Lung (tissue), 12 donors: ENCODE data around the gene SPOP. TPM values are rescaled to one million over a fixed set of nuclear protein-coding genes. Genes with fewer than 3 reads are reported as not detected.

Experiments used
- ATAC-seq: fragments of 200-7000 bp; cut with Tn5 transposase; one replicate; pipeline ENCODE4 v1.9.1; 2020; ENCODE audit warnings: moderate number of reproducible peaks; ENCODE audit not compliant: insufficient read depth, low FRiP score
- DNase-seq, 3 donors: peaks; one replicate each; pipeline ENCODE4 v3.0.0-alpha.2; 2013 to 2017
- H3K27ac ChIP-seq, 2 donors: one replicate each; pipeline ENCODE4 v1.5.1; 2013; ENCODE audit warnings: mild to moderate bottlenecking in 2 of 2, moderate library complexity in 2 of 2, control low read depth in 1 of 2, inconsistent platforms in 1 of 2, low read depth in 1 of 2, low read length in 1 of 2
- H3K27me3 ChIP-seq, 3 donors: one replicate each; pipeline ENCODE4 v1.5.1; 2013; ENCODE audit warnings: low read length in 2 of 3; ENCODE audit not compliant: control insufficient read depth in 3 of 3, insufficient read depth in 3 of 3
- H3K36me3 ChIP-seq, 4 donors: one replicate each; pipeline ENCODE4 v1.5.1; 2013; ENCODE audit warnings: low read length in 4 of 4, mild to moderate bottlenecking in 1 of 4, moderate library complexity in 1 of 4; ENCODE audit not compliant: control insufficient read depth in 4 of 4, insufficient read depth in 4 of 4
- H3K4me1 ChIP-seq, 5 donors: one replicate each; pipeline ENCODE4 v1.5.1; 2013; ENCODE audit warnings: low read length in 5 of 5, mild to moderate bottlenecking in 2 of 5, moderate library complexity in 1 of 5; ENCODE audit not compliant: control insufficient read depth in 5 of 5, insufficient read depth in 5 of 5
- H3K4me3 ChIP-seq: one replicate; pipeline ENCODE4 v1.5.1; 2013; ENCODE audit warnings: mild to moderate bottlenecking, control low read depth, moderate library complexity
- H3K9ac ChIP-seq, 2 donors: one replicate each; pipeline ENCODE4 v1.5.1; 2013; ENCODE audit warnings: low read length in 2 of 2, control low read depth in 1 of 2; ENCODE audit not compliant: insufficient read depth in 1 of 2
- H3K9me3 ChIP-seq, 4 donors: one replicate each; pipeline ENCODE4 v1.5.1; 2013; ENCODE audit warnings: low read length in 3 of 4, mild to moderate bottlenecking in 1 of 4, moderate library complexity in 1 of 4; ENCODE audit not compliant: control insufficient read depth in 4 of 4, insufficient read depth in 3 of 4
- WGBS, 2 donors: extraction: QIAGEN DNeasy Blood & Tissue Kit; methylation state at CpG; one replicate each; pipeline ENCODE4 v1.1.7; 2013; 5-methylcytosine and 5-hydroxymethylcytosine counted together
- polyA plus RNA-seq, 2 donors: library from polyadenylated mRNA; stranded (reverse); fragments of 200-250 nt; gene quantifications; one replicate each; pipeline ENCODE4 v1.2.1, GENCODE V29; 2013
- total RNA-seq, 2 donors: library from RNA; depleted of rRNA in 1 of 2; stranded (reverse); fragments of >200 nt in 1 of 2; gene quantifications; one replicate each; pipeline ENCODE4 v1.2.1, GENCODE V29; 2014 to 2021
- TF ChIP-seq, protein P1 (sequence below): IDR thresholded peaks from 2 replicates; pipeline ENCODE4 v1.5.1; 2012; ENCODE audit warnings: mild to moderate bottlenecking; ENCODE audit errors: control extremely low read depth, extremely low read depth
- donor health status: control.
- donor health status: control.
- donor health status: Bipolar disorder and iron deficiency.
- donor health status: healthy.
- donor health status: DM: yes; HTN: yes; CAD: no.

The SPOP gene
- total and polyA plus RNA-seq, 4 donors = 28.7 to 98.0 (median 64.6) TPM

DNA sequence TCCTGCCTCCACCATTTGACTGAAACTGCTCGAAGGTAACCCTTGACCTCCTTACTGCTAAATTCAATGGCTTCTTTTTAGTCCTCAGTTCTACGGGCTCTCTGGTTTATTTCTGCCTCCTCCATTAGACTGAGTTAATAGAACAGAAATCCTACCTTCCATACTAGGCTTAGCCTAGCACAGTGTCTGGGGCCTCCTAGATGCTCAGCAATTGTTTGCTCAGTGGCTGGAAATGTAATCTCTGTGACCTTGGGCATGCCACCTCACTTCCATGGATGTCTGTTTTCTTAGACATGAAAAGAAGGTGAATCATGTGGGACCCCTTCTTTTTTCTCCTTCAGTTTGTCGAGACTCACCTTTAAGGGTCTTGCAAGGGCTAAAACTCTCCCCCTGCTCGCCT, 82.6 kb downstream of the SPOP start:
- Histone ChIP-seq H3K36me3 (peaks cover 12 to 26% (median 16%) of the 10 kb centered on the region in 4 donors), H3K4me3 (no peak overlapping the region), H3K9ac (no peak overlapping the region), H3K27ac (no peak overlapping the region), H3K27me3 (no peaks in the 10 kb centered on the region), H3K9me3 (no peaks in the 10 kb centered on the region), H3K4me1 (peaks cover 0 to 2% (median 0%) of the 10 kb centered on the region in 5 donors)
- 94 to 95% methylated on average over 4 of the region's 4 CpGs for WGBS, 2 donors
- no peak for ATAC-seq
- TF ChIP-seq, protein P1, sequence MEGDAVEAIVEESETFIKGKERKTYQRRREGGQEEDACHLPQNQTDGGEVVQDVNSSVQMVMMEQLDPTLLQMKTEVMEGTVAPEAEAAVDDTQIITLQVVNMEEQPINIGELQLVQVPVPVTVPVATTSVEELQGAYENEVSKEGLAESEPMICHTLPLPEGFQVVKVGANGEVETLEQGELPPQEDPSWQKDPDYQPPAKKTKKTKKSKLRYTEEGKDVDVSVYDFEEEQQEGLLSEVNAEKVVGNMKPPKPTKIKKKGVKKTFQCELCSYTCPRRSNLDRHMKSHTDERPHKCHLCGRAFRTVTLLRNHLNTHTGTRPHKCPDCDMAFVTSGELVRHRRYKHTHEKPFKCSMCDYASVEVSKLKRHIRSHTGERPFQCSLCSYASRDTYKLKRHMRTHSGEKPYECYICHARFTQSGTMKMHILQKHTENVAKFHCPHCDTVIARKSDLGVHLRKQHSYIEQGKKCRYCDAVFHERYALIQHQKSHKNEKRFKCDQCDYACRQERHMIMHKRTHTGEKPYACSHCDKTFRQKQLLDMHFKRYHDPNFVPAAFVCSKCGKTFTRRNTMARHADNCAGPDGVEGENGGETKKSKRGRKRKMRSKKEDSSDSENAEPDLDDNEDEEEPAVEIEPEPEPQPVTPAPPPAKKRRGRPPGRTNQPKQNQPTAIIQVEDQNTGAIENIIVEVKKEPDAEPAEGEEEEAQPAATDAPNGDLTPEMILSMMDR = no peak
- no peak for DNase-seq

DNA sequence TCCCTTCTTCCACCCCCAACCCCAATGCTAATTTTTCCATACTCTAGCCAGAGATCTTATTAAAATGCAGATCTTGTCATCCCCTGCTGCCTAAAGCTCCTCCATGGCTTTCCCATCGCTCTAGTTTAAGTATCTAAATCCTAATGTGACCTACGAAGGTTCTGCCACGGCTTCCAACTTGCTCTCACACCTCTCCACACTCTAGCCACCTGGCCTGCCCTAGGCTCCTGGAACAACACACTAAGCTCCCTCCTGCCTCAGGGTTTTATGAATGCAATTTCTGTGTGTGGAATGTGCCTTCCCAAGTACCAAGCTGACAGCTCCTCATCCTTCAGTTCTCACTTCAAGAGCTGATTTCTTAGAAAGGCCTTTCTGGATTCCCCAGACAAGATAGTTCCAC, 85.6 kb downstream of the SPOP start:
- TF ChIP-seq, protein P1 = no peak
- H3K9ac ChIP-seq = no peak overlapping the region
- no peaks in the 10 kb centered on the region for H3K9me3 ChIP-seq
- peaks cover 0 to 3% (median 0%) of the 10 kb centered on the region in 5 donors for H3K4me1 ChIP-seq
- ATAC-seq (no peak), DNase-seq (no peak)
- no peak overlapping the region for H3K4me3 ChIP-seq
- 95 to 96% methylated on average over 3 of the region's 3 CpGs for WGBS, 2 donors
- no peaks in the 10 kb centered on the region for H3K27me3 ChIP-seq
- H3K27ac ChIP-seq = no peak overlapping the region
- peaks cover 7 to 15% (median 10%) of the 10 kb centered on the region in 4 donors for H3K36me3 ChIP-seq

DNA sequence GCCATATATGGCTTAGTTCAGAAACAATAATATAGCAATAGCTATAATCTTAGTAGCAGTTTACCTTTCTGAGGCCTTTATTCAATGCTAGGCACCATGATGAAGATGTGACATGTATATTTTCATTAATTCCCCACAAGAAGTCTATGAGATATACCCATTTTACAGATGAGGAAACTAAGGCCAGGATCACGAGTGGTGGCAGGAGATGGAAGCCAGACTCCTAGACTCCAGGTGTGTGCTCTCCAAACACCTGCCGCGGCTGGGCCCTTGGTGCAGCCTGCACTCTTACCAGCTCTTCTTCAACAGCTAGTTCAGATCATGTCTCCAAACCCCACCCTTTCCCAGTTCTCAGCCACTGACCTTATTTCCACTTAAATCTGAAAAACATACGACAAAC, 87.0 kb downstream of the SPOP start:
- DNase-seq = no peak
- no peak for ATAC-seq

More for the DNA sequence above, 87.0 kb downstream of the SPOP start:
- no peaks in the 10 kb centered on the region for H3K9me3 ChIP-seq
- H3K27ac ChIP-seq = no peak overlapping the region
- H3K36me3 ChIP-seq = peaks cover 1 to 12% (median 7%) of the 10 kb centered on the region in 4 donors
- H3K27me3 ChIP-seq = no peaks in the 10 kb centered on the region
- 97 to 99% methylated on average over 4 of the region's 4 CpGs for WGBS, 2 donors
- TF ChIP-seq, protein P1 = no peak
- H3K4me1 ChIP-seq = peaks cover 0 to 3% (median 0%) of the 10 kb centered on the region in 5 donors
- no peak overlapping the region for H3K4me3 ChIP-seq
- no peak overlapping the region for H3K9ac ChIP-seq
